Measurements from ENCODE around the gene C1GALT1.

GRCh38 chr7:7271094-7271874 is 88.9 kb downstream of the C1GALT1 start:
- TF ChIP-seq, protein P1, sequence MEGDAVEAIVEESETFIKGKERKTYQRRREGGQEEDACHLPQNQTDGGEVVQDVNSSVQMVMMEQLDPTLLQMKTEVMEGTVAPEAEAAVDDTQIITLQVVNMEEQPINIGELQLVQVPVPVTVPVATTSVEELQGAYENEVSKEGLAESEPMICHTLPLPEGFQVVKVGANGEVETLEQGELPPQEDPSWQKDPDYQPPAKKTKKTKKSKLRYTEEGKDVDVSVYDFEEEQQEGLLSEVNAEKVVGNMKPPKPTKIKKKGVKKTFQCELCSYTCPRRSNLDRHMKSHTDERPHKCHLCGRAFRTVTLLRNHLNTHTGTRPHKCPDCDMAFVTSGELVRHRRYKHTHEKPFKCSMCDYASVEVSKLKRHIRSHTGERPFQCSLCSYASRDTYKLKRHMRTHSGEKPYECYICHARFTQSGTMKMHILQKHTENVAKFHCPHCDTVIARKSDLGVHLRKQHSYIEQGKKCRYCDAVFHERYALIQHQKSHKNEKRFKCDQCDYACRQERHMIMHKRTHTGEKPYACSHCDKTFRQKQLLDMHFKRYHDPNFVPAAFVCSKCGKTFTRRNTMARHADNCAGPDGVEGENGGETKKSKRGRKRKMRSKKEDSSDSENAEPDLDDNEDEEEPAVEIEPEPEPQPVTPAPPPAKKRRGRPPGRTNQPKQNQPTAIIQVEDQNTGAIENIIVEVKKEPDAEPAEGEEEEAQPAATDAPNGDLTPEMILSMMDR (conservative IDR thresholded peaks at IDR 0.05), result no peak
- TF ChIP-seq EZH2 (IDR thresholded peaks at IDR 0.05; ENCODE audit: low read depth), result no peak
